Spleen (tissue), 7 donors: Measurements from ENCODE around the gene ZNF337.

Experiments used
- POLR2A ChIP-seq, 3 donors: fragments of 450-650 bp; IDR thresholded peaks; one replicate each; pipeline ENCODE4 v1.5.1; 2017; ENCODE audit warnings: antibody characterized with exemption in 3 of 3, mild to moderate bottlenecking in 1 of 3
- TF ChIP-seq, protein P1 (sequence below), 11 experiments: fragments of 200-600 bp in 7 of 11; fragments of 450-650 bp in 4 of 11; sonication (generic) in 4 of 11; IDR thresholded peaks in 8 of 11; conservative IDR thresholded peaks in 3 of 11; 1 replicate in 7 of 11; 2 replicates in 4 of 11; pipeline versions ENCODE4 v1.4.0 to v1.8.0; 2016 to 2021; ENCODE audit warnings: antibody characterized with exemption in 11 of 11, inconsistent platforms in 4 of 11, mild to moderate bottlenecking in 1 of 11
- donor health status: DM: no; HTN: no; CAD: no; lungs with moderate emphysema.
- donor health status: DM: no; HTN: no; CAD: no.
- donor health status: DM: no; HTN: no; CAD: no.

GRCh38 chr20:25669826-25670422 lies 26.7 kb downstream of the ZNF337 start:
- TF ChIP-seq, protein P1, sequence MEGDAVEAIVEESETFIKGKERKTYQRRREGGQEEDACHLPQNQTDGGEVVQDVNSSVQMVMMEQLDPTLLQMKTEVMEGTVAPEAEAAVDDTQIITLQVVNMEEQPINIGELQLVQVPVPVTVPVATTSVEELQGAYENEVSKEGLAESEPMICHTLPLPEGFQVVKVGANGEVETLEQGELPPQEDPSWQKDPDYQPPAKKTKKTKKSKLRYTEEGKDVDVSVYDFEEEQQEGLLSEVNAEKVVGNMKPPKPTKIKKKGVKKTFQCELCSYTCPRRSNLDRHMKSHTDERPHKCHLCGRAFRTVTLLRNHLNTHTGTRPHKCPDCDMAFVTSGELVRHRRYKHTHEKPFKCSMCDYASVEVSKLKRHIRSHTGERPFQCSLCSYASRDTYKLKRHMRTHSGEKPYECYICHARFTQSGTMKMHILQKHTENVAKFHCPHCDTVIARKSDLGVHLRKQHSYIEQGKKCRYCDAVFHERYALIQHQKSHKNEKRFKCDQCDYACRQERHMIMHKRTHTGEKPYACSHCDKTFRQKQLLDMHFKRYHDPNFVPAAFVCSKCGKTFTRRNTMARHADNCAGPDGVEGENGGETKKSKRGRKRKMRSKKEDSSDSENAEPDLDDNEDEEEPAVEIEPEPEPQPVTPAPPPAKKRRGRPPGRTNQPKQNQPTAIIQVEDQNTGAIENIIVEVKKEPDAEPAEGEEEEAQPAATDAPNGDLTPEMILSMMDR (IDR thresholded peaks at IDR 0.05 in 8 of 11, conservative IDR thresholded peaks at IDR 0.05 in 3 of 11): no peak
- no peak for TF ChIP-seq POLR2A (IDR thresholded peaks at IDR 0.05)
